HepG2 (cell line): ENCODE results near the gene PDGFD. TPM values are rescaled to one million over a fixed set of nuclear protein-coding genes. Genes with fewer than 3 reads are reported as not detected.

Experiments
- ATAC-seq: fragments of 200-7000 bp; cut with Tn5 transposase; 3 replicates; pipeline ENCODE4 v1.9.1; 2020; ENCODE audit warnings: mild to moderate bottlenecking, moderate library complexity
- BruUV-seq: library from RNA; stranded (reverse); fragments of 400-500 nt; replicated peaks from 2 replicates; lab custom pipeline; 2021; lab: Mats Ljungman, UMichigan
- CTCF ChIA-PET: fragments of 300-600 bp; formaldehyde crosslinking; extraction: SDS; loops from one replicate; lab custom pipeline; 2021; ENCODE audit warnings: low total read pairs, inconsistent platforms, low intra/inter-chr PET ratio; lab: Yijun Ruan, JAX
- POLR2A ChIA-PET: fragments of 350-600 bp; sonication (Branson Sonifier 250); formaldehyde crosslinking; loops from one replicate; lab custom pipeline; 2020; ENCODE audit warnings: antibody characterized with exemption, inconsistent platforms; lab: Yijun Ruan, JAX
- DNase-seq: peaks from one replicate; pipeline ENCODE4 v3.0.0-alpha.2; 2015; ENCODE audit warnings: low spot score
- FAIRE-seq: peaks from 3 replicates; lab custom pipeline; 2011; peaks lifted over from hg19 to GRCh38; lab: Jason Lieb, UNC
- H2AFZ ChIP-seq: one replicate; pipeline ENCODE4 v1.6.1; 2011; ENCODE audit warnings: low read length, inconsistent platforms
- H3K27ac ChIP-seq: fragments of 300-600 bp; 3 replicates; pipeline ENCODE4 v1.8.0; 2011; ENCODE audit warnings: mixed run types, mild to moderate bottlenecking, mixed read lengths, low read length, inconsistent platforms; ENCODE audit not compliant: insufficient read depth; ENCODE audit errors: extremely low read length
- H3K27me3 ChIP-seq, 2 experiments: fragments of 200-600 bp in 1 of 2; 2 replicates in 1 of 2; 3 replicates in 1 of 2; pipeline versions ENCODE4 v1.6.0 to v1.8.0; 2011; ENCODE audit warnings: low read length in 2 of 2, mild to moderate bottlenecking in 2 of 2, moderate library complexity in 2 of 2, inconsistent platforms in 1 of 2; ENCODE audit not compliant: insufficient read depth in 2 of 2, control insufficient read depth in 1 of 2
- H3K36me3 ChIP-seq, 2 experiments: fragments of 200-600 bp in 1 of 2; replicated peaks in 1 of 2; 2 replicates in 1 of 2; 3 replicates in 1 of 2; pipeline versions ENCODE4 v1.5.1 to v1.8.0; 2011; ENCODE audit warnings: low read length in 2 of 2, inconsistent platforms in 1 of 2; ENCODE audit not compliant: insufficient read depth in 2 of 2, control insufficient read depth in 1 of 2
- H3K4me1 ChIP-seq: 2 replicates; pipeline ENCODE4 v1.5.1; 2012; ENCODE audit warnings: low read length, inconsistent platforms; ENCODE audit not compliant: insufficient read depth
- H3K4me2 ChIP-seq: 2 replicates; pipeline ENCODE4 v1.6.0; 2011; ENCODE audit warnings: low read depth, low read length, inconsistent platforms
- H3K4me3 ChIP-seq, 3 experiments: fragments of 200-600 bp in 1 of 3; sonication (generic), shearing (Covaris generic) in 1 of 3; replicated peaks in 1 of 3; 2 replicates each; pipeline ENCODE4 v1.5.1; 2011 to 2016; ENCODE audit warnings: low read length in 3 of 3, inconsistent platforms in 2 of 3, low read depth in 2 of 3, mild to moderate bottlenecking in 2 of 3, control low read depth in 1 of 3, mixed read lengths in 1 of 3; ENCODE audit not compliant: insufficient read depth in 1 of 3
- H3K79me2 ChIP-seq: one replicate; pipeline ENCODE4 v1.6.1; 2011; ENCODE audit warnings: low read length, inconsistent platforms; ENCODE audit not compliant: insufficient read depth
- H3K9ac ChIP-seq: 2 replicates; pipeline ENCODE4 v1.6.0; 2011; ENCODE audit warnings: mild to moderate bottlenecking, low read depth, low read length, inconsistent platforms; ENCODE audit not compliant: insufficient read depth
- H3K9me3 ChIP-seq: 2 replicates; pipeline ENCODE4 v1.5.1; 2012; ENCODE audit warnings: mild to moderate bottlenecking, low read length
- H4K20me1 ChIP-seq: 2 replicates; pipeline ENCODE4 v1.6.0; 2011; ENCODE audit warnings: inconsistent platforms, mild to moderate bottlenecking, low read length, moderate library complexity; ENCODE audit not compliant: insufficient read depth
- ARNT ChIP-seq: fragments of 450-650 bp; IDR thresholded peaks from 2 replicates; pipeline ENCODE4 v1.6.1; 2017
- ATAD3A ChIP-seq: sonication (generic); formaldehyde crosslinking; IDR thresholded peaks from 2 replicates; pipeline ENCODE4 v1.4.0; 2020; ENCODE audit warnings: missing genetic modification reagents
- ATM ChIP-seq: fragments of 450-650 bp; IDR thresholded peaks from 2 replicates; pipeline ENCODE4 v1.7.1; 2017; ENCODE audit warnings: mild to moderate bottlenecking, borderline replicate concordance
- CCAR2 ChIP-seq: fragments of 200-400 bp; formaldehyde crosslinking; optimal IDR thresholded peaks from 2 replicates; pipeline ENCODE3; 2018; ENCODE audit warnings: low read depth, mild to moderate bottlenecking, low read length, moderate library complexity
- E2F2 ChIP-seq: sonication (generic); formaldehyde crosslinking; IDR thresholded peaks from 2 replicates; pipeline ENCODE4 v1.4.0; 2020; ENCODE audit warnings: missing genetic modification reagents, borderline replicate concordance
- MIER3 ChIP-seq: IDR thresholded peaks from 2 replicates; pipeline ENCODE4 v1.6.1; 2016; ENCODE audit warnings: missing compliant biosample characterization, borderline replicate concordance
- SCMH1 ChIP-seq: sonication (generic); formaldehyde crosslinking; IDR thresholded peaks from 2 replicates; pipeline ENCODE4 v1.9.0; 2021; ENCODE audit warnings: missing genetic modification reagents, mild to moderate bottlenecking, borderline replicate concordance
- SIX1 ChIP-seq: sonication (generic); formaldehyde crosslinking; IDR thresholded peaks from 2 replicates; pipeline ENCODE4 v1.4.0; 2020; ENCODE audit warnings: missing genetic modification reagents, borderline replicate concordance
- SOX13 ChIP-seq, 3 experiments: fragments of 450-650 bp in 1 of 3; sonication (generic) in 1 of 3; formaldehyde crosslinking in 1 of 3; IDR thresholded peaks in 2 of 3; conservative IDR thresholded peaks in 1 of 3; 2 replicates each; pipeline versions ENCODE4 v1.5.0 to v1.6.1; 2016 to 2020; ENCODE audit warnings: antibody characterized with exemption in 1 of 3, mild to moderate bottlenecking in 1 of 3, missing compliant biosample characterization in 1 of 3, missing genetic modification reagents in 1 of 3, moderate library complexity in 1 of 3
- ZC3H13 ChIP-seq: sonication (generic); formaldehyde crosslinking; IDR thresholded peaks from 2 replicates; pipeline ENCODE4 v1.8.1; 2023; ENCODE audit warnings: mild to moderate bottlenecking, missing genetic modification reagents, moderate library complexity
- ZNF12 ChIP-seq: sonication (generic); formaldehyde crosslinking; IDR thresholded peaks from 2 replicates; pipeline ENCODE4 v1.5.0; 2020; ENCODE audit warnings: missing genetic modification reagents
- ZNF17 ChIP-seq: sonication (generic); formaldehyde crosslinking; IDR thresholded peaks from 2 replicates; pipeline ENCODE4 v1.5.0; 2020; ENCODE audit warnings: mild to moderate bottlenecking, missing genetic modification reagents
- ZNF264 ChIP-seq: sonication (generic); formaldehyde crosslinking; IDR thresholded peaks from 2 replicates; pipeline ENCODE4 v1.4.0; 2020; ENCODE audit warnings: missing genetic modification reagents
- ZNF570 ChIP-seq: sonication (generic); formaldehyde crosslinking; IDR thresholded peaks from 2 replicates; pipeline ENCODE4 v1.4.0; 2020; ENCODE audit warnings: mild to moderate bottlenecking, missing genetic modification reagents, borderline replicate concordance
- ZNF746 ChIP-seq: sonication (generic); formaldehyde crosslinking; IDR thresholded peaks from 2 replicates; pipeline ENCODE4 v1.8.0; 2022; ENCODE audit warnings: mild to moderate bottlenecking, missing genetic modification reagents
- ZNF776 ChIP-seq: sonication (generic); formaldehyde crosslinking; IDR thresholded peaks from 2 replicates; pipeline ENCODE4 v1.4.0; 2020; ENCODE audit warnings: mild to moderate bottlenecking, missing genetic modification reagents
- ZSCAN31 ChIP-seq: sonication (generic); formaldehyde crosslinking; IDR thresholded peaks from 2 replicates; pipeline ENCODE4 v1.5.0; 2020; ENCODE audit warnings: low read depth, mild to moderate bottlenecking, missing genetic modification reagents
- ZZZ3 ChIP-seq: sonication (generic); formaldehyde crosslinking; IDR thresholded peaks from 2 replicates; pipeline ENCODE4 v1.4.0; 2020; ENCODE audit warnings: missing genetic modification reagents, mild to moderate bottlenecking, borderline replicate concordance
- WGBS: methylation state at CpG from one replicate; pipeline ENCODE4 v1.1.6; 2017; ENCODE audit warnings: low lambda C conversion rate; 5-methylcytosine and 5-hydroxymethylcytosine counted together
- in situ Hi-C: cut with HindIII; loops from 2 replicates; pipeline ENCODE4 v1.10.0; 2017; ENCODE audit warnings: low pct_unique_long_range_greater_than_20kb; ENCODE audit not compliant: extremely low pct_ligation_motif_present
- intact Hi-C: fragments of 100-400 bp; cut with micrococcal nuclease; formaldehyde crosslinking; loops from one replicate; pipeline ENCODE4 v1.10.0; 2022; ENCODE audit not compliant: unreplicated experiment
- polyA plus RNA-seq, 8 experiments: library from polyadenylated mRNA; depleted of rRNA in 3 of 8; stranded (reverse) in 7 of 8; unstranded in 1 of 8; fragments of >200 nt; fragmentation: Illumina TruSeq in 4 of 8; extraction: Trizol in 4 of 8; gene quantifications; 2 replicates each; pipeline versions ENCODE4 v1.2.1 to v1.2.3, GENCODE V29; 2011 to 2016; ENCODE audit warnings: low read depth in 4 of 8, missing spikeins in 1 of 8, mixed read lengths in 1 of 8; ENCODE audit not compliant: insufficient read depth in 1 of 8
- total RNA-seq, 5 experiments: library from RNA; depleted of rRNA; stranded (reverse); fragments of >200 nt; fragmentation: Illumina TruSeq; extraction: Trizol; gene quantifications; 2 replicates each; pipeline ENCODE4 v1.2.3, GENCODE V29; 2016; ENCODE audit warnings: low read depth in 1 of 5

PDGFD gene
- total and polyA plus RNA-seq, 2 of the 13 experiments (the other 11 are each of a cell fraction or from before 2014, with no cell fraction given) = 0.09 to 0.29 TPM

GRCh38 chr11:104105155-104105554 lies 58.8 kb downstream of the PDGFD start (continued):
- no peak for TF ChIP-seq SOX13 (IDR thresholded peaks at IDR 0.05)
- TF ChIP-seq SOX13 (CRISPR knock-in tag; conservative IDR thresholded peaks at IDR 0.05 in 1 of 2, IDR thresholded peaks at IDR 0.05 in 1 of 2) = no peak

DNA sequence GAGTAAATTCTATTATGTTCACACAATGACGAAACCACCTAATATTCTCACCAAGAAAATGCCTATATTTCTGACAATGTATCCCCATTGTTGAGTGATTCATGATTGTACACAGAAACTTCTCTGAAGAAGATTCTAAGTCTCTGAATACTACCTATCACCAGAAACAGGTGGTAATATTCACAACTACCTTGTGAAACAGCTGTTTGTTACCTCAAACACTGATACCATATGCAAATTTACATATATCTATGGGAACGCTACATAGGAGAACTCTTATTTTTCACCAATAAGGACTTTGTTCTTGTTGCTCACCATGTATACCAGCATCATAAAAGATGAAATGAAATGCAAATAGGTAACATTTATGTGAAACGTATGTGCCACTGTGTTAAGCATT lies 59.3 kb downstream of the PDGFD start:
- Histone ChIP-seq H3K9ac (no peak overlapping the region), H3K36me3 (no peaks in the 10 kb centered on the region), H3K4me1 (no peaks in the 10 kb centered on the region), H3K9me3 (no peaks in the 10 kb centered on the region), H2AFZ (no peak overlapping the region), H3K27me3 (no peaks in the 10 kb centered on the region), H3K4me2 (no peak overlapping the region), H4K20me1 (no peaks in the 10 kb centered on the region), H3K4me3 (no peak overlapping the region), H3K27ac (no peak overlapping the region), H3K79me2 (no peaks in the 10 kb centered on the region)
- ChIA-PET CTCF (no interaction called here), POLR2A (no interaction called here)
- in situ Hi-C loops (no loop called here), intact Hi-C loops (no loop called here)
- ATAC-seq = no peak
- no peak for DNase-seq
- no peak for TF ChIP-seq ZNF776 (CRISPR knock-in tag)
- TF ChIP-seq E2F2 (CRISPR knock-in tag) = no peak
- TF ChIP-seq ZNF17 (CRISPR knock-in tag) = no peak
- no peak for TF ChIP-seq ZC3H13 (CRISPR knock-in tag)
- no peak for TF ChIP-seq ATAD3A (CRISPR knock-in tag)
- TF ChIP-seq ARNT = no peak
- TF ChIP-seq ZNF570 (CRISPR knock-in tag) = no peak
- no peak for TF ChIP-seq CCAR2
- no peak for TF ChIP-seq ZNF12 (CRISPR knock-in tag)
- TF ChIP-seq ZSCAN31 (CRISPR knock-in tag) = no peak
- no peak for TF ChIP-seq ZZZ3 (CRISPR knock-in tag)
- TF ChIP-seq MIER3 (CRISPR knock-in tag) = no peak
- no peak for TF ChIP-seq ZNF264 (CRISPR knock-in tag)
- no peak for TF ChIP-seq ATM
- no peak for TF ChIP-seq SCMH1 (CRISPR knock-in tag)
- TF ChIP-seq ZNF746 (CRISPR knock-in tag) = no peak
- TF ChIP-seq SIX1 (CRISPR knock-in tag) = no peak
- no TSS peak for BruUV-seq
- WGBS = 4% methylated on average over 3 of the region's 3 CpGs
- FAIRE-seq = no peak
